ENCODE results near the gene TSHZ3. TPM values are rescaled to one million over a fixed set of nuclear protein-coding genes. Genes with fewer than 3 reads are reported as not detected.

TSHZ3 gene
- total and polyA plus RNA-seq, 2 of the 13 experiments (the other 11 are each of a cell fraction or from before 2014, with no cell fraction given): not detected

GRCh38 chr19:31350033-31350692 lies 927 bp upstream of the TSHZ3 start:
- FAIRE-seq (no peak), DNase-seq (ENCODE audit: low spot score) (no peak), ATAC-seq (no peak)
- Histone ChIP-seq H3K27ac (ENCODE audit: extremely low read length, insufficient read depth, low read length) (no peak overlapping the region), H3K36me3 (replicated peaks in 1 of 2; ENCODE audit: control insufficient read depth in 1 of 2, insufficient read depth in 2 of 2, low read length in 2 of 2) (no peaks in the 10 kb centered on the region), H3K4me3 (replicated peaks in 1 of 3; ENCODE audit: insufficient read depth in 1 of 3, low read depth in 2 of 3, low read length in 3 of 3) (peak overlapping the region; percentile 42 to 62 (median 52); a peak in 4 of 6 replicates), H3K9ac (ENCODE audit: insufficient read depth, low read depth, low read length) (no peak overlapping the region), H3K9me3 (ENCODE audit: low read length) (no peaks in the 10 kb centered on the region), H4K20me1 (ENCODE audit: insufficient read depth, low read length) (no peaks in the 10 kb centered on the region), H3K79me2 (ENCODE audit: insufficient read depth, low read length) (no peaks in the 10 kb centered on the region), H2AFZ (ENCODE audit: low read length) (no peak overlapping the region), H3K4me2 (ENCODE audit: low read depth, low read length) (peak overlapping the region; percentile 69), H3K4me1 (ENCODE audit: insufficient read depth, low read length) (no peaks in the 10 kb centered on the region), H3K27me3 (ENCODE audit: control insufficient read depth in 1 of 2, insufficient read depth in 2 of 2, low read length in 2 of 2) (peaks cover 4 to 72% of the 10 kb centered on the region in 2 experiments; a peak in 3 of 5 replicates)
- WGBS (ENCODE audit: low lambda C conversion rate): 0% methylated on average over 2 of the region's 61 CpGs
- CTCF ChIA-PET (ENCODE audit: low intra/inter-chr PET ratio, low total read pairs): no interaction called here
- no TSS peak for BruUV-seq (replicated peaks)
- TF ChIP-seq MLXIP (CRISPR knock-in tag; IDR thresholded peaks at IDR 0.05; ENCODE audit: borderline replicate concordance) (no peak), JDP2 (CRISPR knock-in tag; IDR thresholded peaks at IDR 0.05; ENCODE audit: borderline replicate concordance) (no peak), RFXAP (CRISPR knock-in tag; IDR thresholded peaks at IDR 0.05; ENCODE audit: borderline replicate concordance) (no peak), NFE2L2 (IDR thresholded peaks at IDR 0.05; ENCODE audit: low read length) (no peak), ZNF432 (CRISPR knock-in tag; IDR thresholded peaks at IDR 0.05; ENCODE audit: borderline replicate concordance) (no peak), E2F1 (CRISPR knock-in tag; IDR thresholded peaks at IDR 0.05) (no peak), ZEB1 (IDR thresholded peaks at IDR 0.05; ENCODE audit: insufficient replicate concordance, low read depth) (no peak), KDM2A (CRISPR knock-in tag; IDR thresholded peaks at IDR 0.05; ENCODE audit: borderline replicate concordance, low read depth) (no peak)
- intact Hi-C loops (cut with micrococcal nuclease; ENCODE audit: unreplicated experiment) (no loop called here), in situ Hi-C loops (cut with HindIII; ENCODE audit: extremely low pct_ligation_motif_present, low pct_unique_long_range_greater_than_20kb) (no loop called here)
- POLR2A ChIA-PET: no interaction called here

Data from HepG2 (cell line).